Naive thymus-derived CD4-positive, alpha-beta T cell (primary cell): ENCODE measurements around the gene EMILIN3. TPM values are rescaled to one million over a fixed set of nuclear protein-coding genes. Genes with fewer than 3 reads are reported as not detected.
A peak's percentile ranks its signal among the peaks of the same experiment; 100 is the strongest.

ENCODE experiments used
- ATAC-seq: fragments of 150-1000 bp; cut with Tn5 transposase; 2 replicates; pipeline ENCODE4 v1.10.0; 2021; ENCODE audit warnings: mild to moderate bottlenecking, moderate library complexity
- CTCF ChIA-PET: fragments of 350-600 bp; sonication (Branson Sonifier 250); formaldehyde crosslinking; loops from one replicate; lab custom pipeline; 2021; ENCODE audit warnings: antibody characterized with exemption; lab: Charles Lee
- POLR2A ChIA-PET: fragments of 350-600 bp; sonication (Branson Sonifier 250); formaldehyde crosslinking; loops from one replicate; lab custom pipeline; 2021; ENCODE audit warnings: antibody characterized with exemption, inconsistent platforms; lab: Charles Lee
- DNase-seq, 9 donors: peaks; one replicate each; pipeline versions ENCODE4 v3.0.0 to v3.0.0-alpha.2; 2020 to 2022; ENCODE audit warnings: mixed read lengths in 1 of 9
- H3K27ac ChIP-seq: one replicate; pipeline ENCODE4 v1.7.0; 2013; ENCODE audit warnings: mild to moderate bottlenecking, low read depth, low read length, moderate library complexity
- H3K27me3 ChIP-seq, 2 donors: one replicate each; pipeline ENCODE4 v1.7.0; 2013; ENCODE audit warnings: low read length in 2 of 2, mild to moderate bottlenecking in 2 of 2, moderate library complexity in 2 of 2; ENCODE audit not compliant: control insufficient read depth in 2 of 2, insufficient read depth in 2 of 2
- H3K36me3 ChIP-seq, 3 experiments: 1 replicate in 2 of 3; 2 replicates in 1 of 3; pipeline ENCODE4 v1.7.0; 2013; ENCODE audit warnings: low read length in 3 of 3, mild to moderate bottlenecking in 3 of 3, moderate library complexity in 1 of 3; ENCODE audit not compliant: insufficient read depth in 3 of 3, control insufficient read depth in 2 of 3
- H3K4me1 ChIP-seq, 2 donors: one replicate each; pipeline ENCODE4 v1.7.0; 2013; ENCODE audit warnings: low read length in 2 of 2, mild to moderate bottlenecking in 2 of 2, moderate library complexity in 1 of 2; ENCODE audit not compliant: control insufficient read depth in 2 of 2, insufficient read depth in 2 of 2
- H3K4me3 ChIP-seq: 2 replicates; pipeline ENCODE4 v1.7.0; 2013; ENCODE audit warnings: mild to moderate bottlenecking, low read length
- H3K9me3 ChIP-seq, 3 experiments: 1 replicate in 2 of 3; 2 replicates in 1 of 3; pipeline ENCODE4 v1.7.0; 2013; ENCODE audit warnings: low read length in 3 of 3; ENCODE audit not compliant: control insufficient read depth in 2 of 3
- H3K27ac Mint-ChIP-seq, 9 donors: one replicate each; pipeline ENCODE4 v1.8.0; 2020 to 2022; ENCODE audit warnings: mixed read lengths in 9 of 9, mild to moderate bottlenecking in 8 of 9, moderate library complexity in 5 of 9, inconsistent platforms in 2 of 9
- H3K27me3 Mint-ChIP-seq, 5 donors: one replicate each; pipeline ENCODE4 v1.8.0; 2021 to 2022; ENCODE audit warnings: mixed read lengths in 5 of 5, mild to moderate bottlenecking in 1 of 5
- H3K36me3 Mint-ChIP-seq, 5 donors: one replicate each; pipeline ENCODE4 v1.8.0; 2020 to 2022; ENCODE audit warnings: mixed read lengths in 5 of 5, mild to moderate bottlenecking in 3 of 5, inconsistent platforms in 1 of 5
- H3K4me1 Mint-ChIP-seq, 7 donors: one replicate each; pipeline ENCODE4 v1.8.0; 2020 to 2022; ENCODE audit warnings: mixed read lengths in 7 of 7, mild to moderate bottlenecking in 3 of 7, inconsistent platforms in 1 of 7
- H3K4me3 Mint-ChIP-seq, 10 donors: one replicate each; pipeline ENCODE4 v1.8.0; 2020 to 2022; ENCODE audit warnings: mild to moderate bottlenecking in 10 of 10, mixed read lengths in 10 of 10, moderate library complexity in 6 of 10, inconsistent platforms in 2 of 10
- H3K9me3 Mint-ChIP-seq, 11 donors: one replicate each; pipeline ENCODE4 v1.8.0; 2020 to 2022; ENCODE audit warnings: mixed read lengths in 11 of 11, mild to moderate bottlenecking in 4 of 11, inconsistent platforms in 1 of 11, moderate library complexity in 1 of 11
- intact Hi-C, 2 donors: fragments of 100-400 bp; cut with micrococcal nuclease; formaldehyde crosslinking; loops; one replicate each; pipeline ENCODE4 v1.15.1; 2023
- polyA plus RNA-seq, 2 donors: library from polyadenylated mRNA; unstranded; fragments of 300-500 nt; fragmentation: Illumina TruSeq; gene quantifications; one replicate each; pipeline ENCODE4 v1.2.3, GENCODE V29; 2021
- total RNA-seq, 6 experiments: library from RNA in 5 of 6; stranded (reverse) in 5 of 6; gene quantifications; 1 replicate in 5 of 6; 2 replicates in 1 of 6; pipeline ENCODE4 v1.2.3 and lab custom pipeline; 2021 to 2026

Gene EMILIN3
- total and polyA plus RNA-seq, 7 experiments from 2014 or later = 0.19 TPM; not detected in 6

DNA sequence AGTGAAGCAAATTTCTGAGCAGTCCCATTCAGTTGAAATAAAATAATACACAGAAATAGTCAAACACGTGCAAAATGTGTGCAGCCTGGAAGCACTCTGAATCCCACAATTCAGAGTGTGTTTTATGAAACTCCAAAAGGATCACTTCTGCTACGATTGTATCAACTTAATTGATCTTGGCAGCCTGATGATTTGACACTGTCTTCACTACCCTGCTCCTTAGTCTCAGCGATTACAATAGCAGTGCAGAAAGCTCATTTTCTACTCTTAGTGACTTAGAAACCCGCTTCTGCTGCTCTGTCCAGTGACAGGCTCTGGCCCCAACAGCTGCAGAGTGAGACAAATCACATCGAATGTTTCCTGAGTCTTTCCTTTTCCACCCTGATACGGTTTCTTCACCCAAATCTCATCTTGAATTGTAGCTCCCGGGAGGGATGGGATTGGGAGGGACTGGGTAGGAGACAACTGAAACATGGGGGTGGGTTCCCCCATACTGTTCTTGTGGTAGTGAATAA is 16.2 kb upstream of the EMILIN3 start:
- Mint-ChIP-seq H3K27ac (no peak overlapping the region), H3K36me3 (peaks cover 0 to 4% (median 0%) of the 10 kb centered on the region in 5 donors), H3K27me3 (peaks cover 8 to 36% (median 15%) of the 10 kb centered on the region in 5 donors), H3K4me1 (peaks cover 0 to 12% (median 3%) of the 10 kb centered on the region in 7 donors), H3K4me3 (no peak overlapping the region), H3K9me3 (peaks cover 0 to 5% (median 0%) of the 10 kb centered on the region in 11 donors)
- ATAC-seq (no peak), DNase-seq (no peak)
- no peak overlapping the region for H3K27ac ChIP-seq
- no peaks in the 10 kb centered on the region for H3K9me3 ChIP-seq
- no peak overlapping the region for H3K4me3 ChIP-seq
- no peaks in the 10 kb centered on the region for H3K27me3 ChIP-seq
- intact Hi-C loops = no loop called here
- ChIA-PET CTCF (no interaction called here), POLR2A (no interaction called here)
- H3K36me3 ChIP-seq = no peaks in the 10 kb centered on the region
- no peaks in the 10 kb centered on the region for H3K4me1 ChIP-seq

GRCh38 chr20:41380551-41381193 is 14.1 kb upstream of the EMILIN3 start:
- Histone ChIP-seq H3K9me3 (no peaks in the 10 kb centered on the region), H3K4me1 (no peaks in the 10 kb centered on the region), H3K4me3 (no peak overlapping the region), H3K27ac (no peak overlapping the region), H3K36me3 (no peaks in the 10 kb centered on the region), H3K27me3 (no peaks in the 10 kb centered on the region)
- Mint-ChIP-seq H3K9me3 (peaks cover 0 to 5% (median 0%) of the 10 kb centered on the region in 11 donors), H3K4me1 (peaks cover 0 to 12% (median 3%) of the 10 kb centered on the region in 7 donors), H3K27me3 (peaks cover 25 to 51% (median 32%) of the 10 kb centered on the region in 5 donors), H3K4me3 (no peak overlapping the region), H3K27ac (no peak overlapping the region), H3K36me3 (peaks cover 0 to 4% (median 0%) of the 10 kb centered on the region in 5 donors)
- ATAC-seq (no peak), DNase-seq (no peak)
- POLR2A ChIA-PET = no interaction called here
- intact Hi-C loops = no loop called here
- CTCF ChIA-PET = no interaction called here

DNA sequence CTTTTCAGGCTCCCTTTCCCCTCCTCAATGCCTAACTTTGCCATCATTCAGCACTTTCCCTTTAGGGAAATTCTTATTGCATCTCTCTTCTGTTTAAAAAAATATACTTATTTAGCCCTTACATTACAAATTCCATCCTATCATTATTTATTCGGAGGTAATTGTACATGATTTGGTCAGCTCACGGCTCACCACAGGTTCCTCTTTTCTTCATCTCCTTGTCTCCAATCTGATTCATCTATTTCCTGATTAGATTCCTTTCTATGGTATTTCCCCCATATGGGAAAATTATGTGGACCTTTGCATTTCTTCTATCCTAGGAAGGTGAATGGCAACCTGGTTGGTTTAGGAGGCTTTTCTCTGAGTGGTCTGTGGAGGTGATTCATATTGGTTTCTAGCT is 12.9 kb upstream of the EMILIN3 start:
- Histone ChIP-seq H3K4me3 (no peak overlapping the region), H3K27me3 (no peaks in the 10 kb centered on the region), H3K27ac (no peak overlapping the region), H3K9me3 (no peaks in the 10 kb centered on the region), H3K4me1 (no peaks in the 10 kb centered on the region), H3K36me3 (no peaks in the 10 kb centered on the region)
- H3K36me3 Mint-ChIP-seq = peaks cover 0 to 4% (median 0%) of the 10 kb centered on the region in 5 donors
- H3K4me1 Mint-ChIP-seq = peaks cover 0 to 12% (median 3%) of the 10 kb centered on the region in 7 donors
- no peak overlapping the region for H3K4me3 Mint-ChIP-seq
- peaks cover 21 to 51% (median 33%) of the 10 kb centered on the region in 5 donors for H3K27me3 Mint-ChIP-seq
- no peak for ATAC-seq
- intact Hi-C loops = no loop called here
- H3K9me3 Mint-ChIP-seq = peaks cover 0 to 5% (median 0%) of the 10 kb centered on the region in 11 donors
- no peak overlapping the region for H3K27ac Mint-ChIP-seq
- CTCF ChIA-PET = no interaction called here
- POLR2A ChIA-PET = no interaction called here
- DNase-seq = no peak

- Histone ChIP-seq H3K27ac (no peak overlapping the region), H3K27me3 (no peaks in the 10 kb centered on the region), H3K9me3 (no peaks in the 10 kb centered on the region), H3K36me3 (no peaks in the 10 kb centered on the region), H3K4me1 (no peaks in the 10 kb centered on the region), H3K4me3 (no peak overlapping the region)
- ATAC-seq = no peak
- Mint-ChIP-seq H3K36me3 (peaks cover 0 to 14% (median 0%) of the 10 kb centered on the region in 5 donors), H3K27me3 (peaks cover 27 to 49% (median 43%) of the 10 kb centered on the region in 5 donors), H3K4me3 (no peak overlapping the region), H3K27ac (peak overlapping the region in 1 of 9 donors; percentile 2), H3K9me3 (peaks cover 0 to 9% (median 8%) of the 10 kb centered on the region in 11 donors), H3K4me1 (peaks cover 0 to 12% (median 3%) of the 10 kb centered on the region in 7 donors)
- DNase-seq = no peak
- intact Hi-C loops = no loop called here
- ChIA-PET CTCF (no interaction called here), POLR2A (no interaction called here)
Observed at GRCh38 chr20:41377275-41377674, 10.7 kb upstream of the EMILIN3 start.

DNA sequence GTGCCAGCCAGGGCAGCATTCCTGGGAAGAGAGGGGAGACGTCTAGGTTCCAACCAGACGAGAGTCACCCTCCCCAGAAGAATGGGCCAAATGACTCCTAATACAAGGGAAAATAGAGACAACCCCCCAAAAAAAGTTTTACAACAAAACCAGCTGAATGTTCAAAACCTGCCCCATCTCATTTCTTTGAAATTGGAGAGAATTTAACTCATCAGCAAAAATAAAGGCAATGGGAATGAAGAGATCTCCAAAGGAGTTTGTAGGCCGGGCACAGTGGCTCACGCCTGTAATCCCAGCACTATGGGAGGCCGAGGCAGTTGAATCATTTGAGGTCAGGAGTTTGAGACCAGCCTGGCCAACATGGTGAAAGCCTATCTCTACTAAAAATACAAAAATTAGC is 9.7 kb upstream of the EMILIN3 start:
- intact Hi-C loops = no loop called here
- H3K4me3 ChIP-seq = no peak overlapping the region
- H3K4me1 ChIP-seq = no peaks in the 10 kb centered on the region
- Mint-ChIP-seq H3K4me3 (no peak overlapping the region), H3K4me1 (peaks cover 0 to 12% (median 3%) of the 10 kb centered on the region in 7 donors), H3K9me3 (peaks cover 1 to 17% (median 8%) of the 10 kb centered on the region in 11 donors), H3K36me3 (peaks cover 0 to 15% (median 2%) of the 10 kb centered on the region in 5 donors), H3K27ac (no peak overlapping the region), H3K27me3 (peaks cover 28 to 49% (median 43%) of the 10 kb centered on the region in 5 donors)
- ChIA-PET POLR2A (no interaction called here), CTCF (no interaction called here)
- peaks cover 0 to 2% (median 0%) of the 10 kb centered on the region in 3 experiments for H3K9me3 ChIP-seq
- H3K27me3 ChIP-seq = no peaks in the 10 kb centered on the region
- ATAC-seq (no peak), DNase-seq (no peak)
- H3K36me3 ChIP-seq = no peaks in the 10 kb centered on the region
- no peak overlapping the region for H3K27ac ChIP-seq

- ChIA-PET POLR2A (no interaction called here), CTCF (no interaction called here)
- no peaks in the 10 kb centered on the region for H3K27me3 ChIP-seq
- Mint-ChIP-seq H3K4me3 (no peak overlapping the region), H3K36me3 (peaks cover 0 to 19% (median 6%) of the 10 kb centered on the region in 5 donors), H3K4me1 (peaks cover 0 to 11% (median 3%) of the 10 kb centered on the region in 7 donors), H3K9me3 (peaks cover 4 to 22% (median 12%) of the 10 kb centered on the region in 11 donors), H3K27ac (no peak overlapping the region), H3K27me3 (peaks cover 33 to 47% (median 41%) of the 10 kb centered on the region in 5 donors)
- DNase-seq = no peak
- H3K4me1 ChIP-seq = no peaks in the 10 kb centered on the region
- ATAC-seq = no peak
- no peak overlapping the region for H3K27ac ChIP-seq
- no peaks in the 10 kb centered on the region for H3K36me3 ChIP-seq
- no peak overlapping the region for H3K4me3 ChIP-seq
- intact Hi-C loops = no loop called here
- peaks cover 0 to 6% (median 0%) of the 10 kb centered on the region in 3 experiments for H3K9me3 ChIP-seq
Observed at GRCh38 chr20:41375846-41376245, 9.2 kb upstream of the EMILIN3 start.
